Heart left ventricle (tissue), 16 donors: ENCODE data around the gene MAFG. TPM values are rescaled to one million over a fixed set of nuclear protein-coding genes. Genes with fewer than 3 reads are reported as not detected.

ENCODE experiments used
- ATAC-seq, 4 donors: fragments of 200-7000 bp; cut with Tn5 transposase; one replicate each; pipeline ENCODE4 v1.9.1; 2020 to 2022; ENCODE audit warnings: moderate library complexity in 4 of 4, mild to moderate bottlenecking in 3 of 4, moderate number of reproducible peaks in 1 of 4
- DNase-seq, 5 donors: peaks; one replicate each; pipeline ENCODE4 v3.0.0-alpha.2; 2020
- H3K27ac ChIP-seq, 12 donors: fragments of 200-600 bp; sonication (generic) in 4 of 12; one replicate each; pipeline versions ENCODE4 v1.5.0 to v1.8.0; 2016 to 2022; ENCODE audit warnings: mild to moderate bottlenecking in 2 of 12
- H3K27me3 ChIP-seq, 9 donors: fragments of 200-600 bp; sonication (generic) in 2 of 9; one replicate each; pipeline versions ENCODE4 v1.5.1 to v1.8.0; 2016 to 2022; ENCODE audit warnings: mild to moderate bottlenecking in 3 of 9
- H3K36me3 ChIP-seq, 9 donors: fragments of 200-600 bp; sonication (generic) in 2 of 9; one replicate each; pipeline versions ENCODE4 v1.5.0 to v1.8.0; 2018 to 2022; ENCODE audit warnings: mild to moderate bottlenecking in 2 of 9
- H3K4me1 ChIP-seq, 12 donors: fragments of 200-600 bp; sonication (generic) in 4 of 12; one replicate each; pipeline versions ENCODE4 v1.5.0 to v1.8.0; 2016 to 2022; ENCODE audit warnings: mild to moderate bottlenecking in 3 of 12
- H3K4me3 ChIP-seq, 12 donors: fragments of 200-600 bp; sonication (generic) in 4 of 12; one replicate each; pipeline versions ENCODE4 v1.5.0 to v1.8.0; 2017 to 2022; ENCODE audit warnings: mild to moderate bottlenecking in 9 of 12, moderate library complexity in 4 of 12
- H3K9me3 ChIP-seq, 12 donors: fragments of 200-600 bp; sonication (generic) in 4 of 12; one replicate each; pipeline versions ENCODE4 v1.5.0 to v1.8.0; 2016 to 2022; ENCODE audit warnings: mild to moderate bottlenecking in 1 of 12
- POLR2A ChIP-seq, 2 donors: fragments of 450-650 bp; IDR thresholded peaks; one replicate each; pipeline ENCODE4 v1.6.1; 2017; ENCODE audit warnings: antibody characterized with exemption in 2 of 2, mild to moderate bottlenecking in 2 of 2, moderate library complexity in 2 of 2
- WGBS, 4 donors: extraction: QIAGEN DNeasy Blood & Tissue Kit in 2 of 4; methylation state at CpG; one replicate each; pipeline versions ENCODE4 v1.1.5 to v1.1.7; 2013 to 2018; 5-methylcytosine and 5-hydroxymethylcytosine counted together
- intact Hi-C, 10 donors: fragments of 100-400 bp; cut with DNase I; formaldehyde crosslinking; loops; one replicate each; pipeline versions ENCODE4 v1.11.1 to v1.14.2; 2022
- polyA plus RNA-seq, 2 donors: library from polyadenylated mRNA; stranded (reverse); fragments of 200-250 nt; gene quantifications; one replicate each; pipeline ENCODE4 v1.2.3, GENCODE V29; 2013
- total RNA-seq, 9 donors: library from RNA; depleted of rRNA in 2 of 9; stranded (reverse); fragments of >200 nt in 2 of 9; fragmentation: NEBNext Ultra II Directional in 3 of 9; extraction: Animal tissue kit (Norgen Biotek cat#: 25700) in 3 of 9; gene quantifications; one replicate each; pipeline versions ENCODE4 v1.1.0 to v1.2.4, GENCODE V29; 2016 to 2023
- TF ChIP-seq, protein P1 (sequence below), 12 donors: fragments of 200-600 bp; sonication (generic) in 4 of 12; IDR thresholded peaks; one replicate each; pipeline versions ENCODE4 v1.5.0 to v1.8.0; 2018 to 2022; ENCODE audit warnings: antibody characterized with exemption in 12 of 12, mild to moderate bottlenecking in 5 of 12
- donor health status: ischemic (EF 13 %, LVEDD 7.1; RV severe dilation, severe dysfunction).
- donor health status: healthy with polysubstance abuse.
- donor health status: DM: no; HTN: yes; CAD: no.
- donor health status: DM: no; HTN: no; CAD: no.
- donor health status: ischemic (EF 25% LVEDD 6.9; RV normal size, moderate dysfunction).
- donor health status: ischemic (EF 25% LVEDD 5.7; RV mildly dilated, moderate dysfunction).
- donor health status: healthy.
- donor health status: DM: yes; HTN: yes; CAD: no.
- donor health status: ischemic (EF 35%, LVEDD 5.7; RV mildly dilated, moderate dysfunction).
- donor health status: nonischemic (EF 11% LVEDD 7.7; RV severe dilation, severe dysfunction).
- donor health status: DM: yes; HTN: yes; CAD: no.
- donor health status: PGD.
- donor health status: ischemic (EF 29% LVEDD 5.4; RV normal size, mild dysfunction).
- donor health status: nonischemic (EF 23%, LVEDD 6.1; RV moderate dilation, normal function).

The MAFG gene
- total and polyA plus RNA-seq, 11 donors = 10.2 to 30.5 (median 18.0) TPM

DNA sequence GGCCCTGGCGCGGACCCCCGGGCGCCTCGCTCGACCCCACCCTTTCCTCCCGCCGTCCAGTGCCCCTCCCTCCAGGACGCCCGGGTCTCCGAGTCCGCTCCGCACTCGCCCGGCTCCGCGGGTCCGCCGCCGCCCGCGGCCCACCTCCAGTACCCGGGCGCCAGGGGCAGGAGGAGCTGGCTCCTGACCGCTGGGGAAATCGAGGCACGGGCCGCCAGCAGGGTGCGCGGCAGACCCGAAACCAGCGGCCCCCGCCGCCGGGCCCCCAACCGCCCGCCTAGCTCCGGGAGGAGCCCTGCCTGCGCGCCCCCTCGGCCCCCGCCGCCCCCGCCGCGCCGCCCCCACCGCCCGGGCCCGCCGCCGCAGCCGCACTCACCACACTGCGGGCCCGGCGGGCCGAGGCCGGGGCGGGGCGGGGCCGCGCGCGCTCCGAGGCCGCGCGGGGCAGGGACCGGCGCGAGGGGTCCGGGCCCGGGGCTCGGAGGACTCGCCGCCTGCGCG is 333 bp downstream of the MAFG start:
- Histone ChIP-seq H3K27me3 (peaks cover 0 to 14% (median 0%) of the 10 kb centered on the region in 9 donors), H3K9me3 (no peaks in the 10 kb centered on the region), H3K27ac (peak overlapping the region; percentile 86 to 99 (median 95)), H3K36me3 (peaks cover 0 to 7% (median 6%) of the 10 kb centered on the region in 9 donors), H3K4me1 (peaks cover 21 to 58% (median 45%) of the 10 kb centered on the region in 12 donors), H3K4me3 (peak overlapping the region; percentile 84 to 98 (median 94))
- no peak for DNase-seq
- TF ChIP-seq, protein P1, sequence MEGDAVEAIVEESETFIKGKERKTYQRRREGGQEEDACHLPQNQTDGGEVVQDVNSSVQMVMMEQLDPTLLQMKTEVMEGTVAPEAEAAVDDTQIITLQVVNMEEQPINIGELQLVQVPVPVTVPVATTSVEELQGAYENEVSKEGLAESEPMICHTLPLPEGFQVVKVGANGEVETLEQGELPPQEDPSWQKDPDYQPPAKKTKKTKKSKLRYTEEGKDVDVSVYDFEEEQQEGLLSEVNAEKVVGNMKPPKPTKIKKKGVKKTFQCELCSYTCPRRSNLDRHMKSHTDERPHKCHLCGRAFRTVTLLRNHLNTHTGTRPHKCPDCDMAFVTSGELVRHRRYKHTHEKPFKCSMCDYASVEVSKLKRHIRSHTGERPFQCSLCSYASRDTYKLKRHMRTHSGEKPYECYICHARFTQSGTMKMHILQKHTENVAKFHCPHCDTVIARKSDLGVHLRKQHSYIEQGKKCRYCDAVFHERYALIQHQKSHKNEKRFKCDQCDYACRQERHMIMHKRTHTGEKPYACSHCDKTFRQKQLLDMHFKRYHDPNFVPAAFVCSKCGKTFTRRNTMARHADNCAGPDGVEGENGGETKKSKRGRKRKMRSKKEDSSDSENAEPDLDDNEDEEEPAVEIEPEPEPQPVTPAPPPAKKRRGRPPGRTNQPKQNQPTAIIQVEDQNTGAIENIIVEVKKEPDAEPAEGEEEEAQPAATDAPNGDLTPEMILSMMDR (IDR thresholded peaks at IDR 0.05) = peak in 2 of 12 donors; percentile 6 to 9
- TF ChIP-seq POLR2A (IDR thresholded peaks at IDR 0.05) = no peak
- ATAC-seq = peak in 1 of 4 donors; percentile 1
- WGBS, 4 donors = 0 to 1% (median 1%) methylated on average over 7 to 78 of the region's 78 CpGs
- intact Hi-C loops = loop anchor here in 1 of 10 donors (5.0 kb wide), 1 partner anchor 55 kb away; the partner anchor contains the start of gene ARHGDIA

DNA sequence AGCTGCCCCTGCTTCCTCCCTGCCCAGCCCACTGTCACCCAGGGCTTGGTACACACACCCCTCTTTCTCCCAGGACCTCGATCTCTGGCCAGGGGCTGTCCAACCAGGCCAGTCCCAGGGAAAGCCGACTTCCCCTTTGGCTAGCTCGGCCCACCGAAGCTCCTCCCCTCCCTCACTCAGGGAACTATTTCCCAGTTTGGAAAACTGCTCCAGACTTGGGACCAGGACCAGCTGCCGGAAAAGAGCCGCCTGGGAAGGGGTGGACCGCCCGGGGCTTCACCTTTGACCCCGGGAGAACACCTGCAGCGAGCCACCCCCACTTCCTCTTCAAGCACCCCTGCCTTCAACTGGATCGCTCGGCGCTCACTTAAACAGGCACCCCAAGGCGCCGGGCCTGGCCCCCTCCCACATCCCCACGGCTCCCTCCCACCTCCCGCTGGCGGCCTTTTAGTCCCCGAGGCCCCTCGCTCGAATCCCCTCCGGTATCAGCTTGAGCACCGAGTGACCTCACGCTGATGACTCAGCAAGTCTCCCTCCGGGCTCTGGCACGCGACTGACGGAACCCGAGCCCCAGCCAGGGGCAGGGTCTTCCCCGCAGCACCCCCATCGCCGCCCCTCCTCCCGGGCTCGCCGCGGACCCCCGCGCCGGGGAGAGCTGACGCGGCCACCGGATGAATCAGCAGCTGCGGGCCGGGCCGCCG is 934 bp downstream of the MAFG start:
- ATAC-seq (peak; percentile 56 to 74 (median 58)), DNase-seq (peak; percentile 84 to 89 (median 87))
- intact Hi-C loops = loop anchor here in 1 of 10 donors (5.0 kb wide), 1 partner anchor 54 kb away; the partner anchor contains the start of gene ARHGDIA
- TF ChIP-seq, protein P1 (IDR thresholded peaks at IDR 0.05) = no peak
- no peak for TF ChIP-seq POLR2A (IDR thresholded peaks at IDR 0.05)
- Histone ChIP-seq H3K4me3 (peak overlapping the region; percentile 84 to 98 (median 94)), H3K4me1 (peaks cover 21 to 64% (median 45%) of the 10 kb centered on the region in 12 donors), H3K36me3 (peaks cover 0 to 13% (median 11%) of the 10 kb centered on the region in 9 donors), H3K27ac (peak overlapping the region; percentile 86 to 99 (median 95)), H3K9me3 (no peaks in the 10 kb centered on the region), H3K27me3 (peaks cover 0 to 14% (median 0%) of the 10 kb centered on the region in 9 donors)
- 0 to 1% (median 0%) methylated on average over 20 to 46 of the region's 46 CpGs for WGBS, 4 donors

DNA sequence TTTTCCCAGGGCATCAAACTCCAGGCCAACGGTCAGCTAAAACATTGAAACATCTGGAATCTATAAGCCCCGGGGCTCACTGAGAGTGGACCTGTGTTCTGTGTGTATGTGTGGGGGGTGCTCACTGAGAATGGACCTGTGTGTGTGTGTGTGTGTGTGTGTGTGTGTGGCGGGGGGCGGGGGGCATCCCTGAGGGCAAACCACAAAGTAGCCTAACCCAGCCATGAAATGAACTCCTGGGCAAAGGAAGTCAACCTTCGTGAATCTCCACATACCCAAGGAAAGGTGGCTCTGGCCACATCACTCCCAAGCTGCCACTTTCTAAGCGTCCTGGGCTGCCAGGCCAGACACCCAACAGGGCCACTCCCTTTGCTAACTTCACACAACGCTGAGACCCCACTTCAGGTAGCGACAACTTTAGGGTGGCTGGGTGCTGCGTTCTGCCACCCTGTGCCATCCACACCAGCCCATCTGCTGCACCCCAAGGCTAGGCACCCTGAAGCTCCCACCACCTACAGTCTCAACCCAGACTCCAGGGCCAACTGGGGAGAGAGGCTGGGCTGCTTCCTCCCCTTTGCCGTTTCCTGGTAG is 1.6 kb downstream of the MAFG start:
- intact Hi-C loops = loop anchor here in 1 of 10 donors (5.0 kb wide), 1 partner anchor 54 kb away; the partner anchor contains the start of gene ARHGDIA
- H3K36me3 ChIP-seq = peaks cover 0 to 18% (median 13%) of the 10 kb centered on the region in 9 donors

More for the DNA sequence above, 1.6 kb downstream of the MAFG start:
- Histone ChIP-seq H3K4me3 (peak overlapping the region; percentile 84 to 98 (median 94)), H3K27ac (peak overlapping the region in 11 of 12 donors; percentile 86 to 99 (median 95)), H3K27me3 (peaks cover 0 to 11% (median 0%) of the 10 kb centered on the region in 9 donors), H3K4me1 (peaks cover 21 to 69% (median 46%) of the 10 kb centered on the region in 12 donors), H3K9me3 (no peaks in the 10 kb centered on the region)
- 46 to 69% (median 57%) methylated on average over 9 to 10 of the region's 10 CpGs for WGBS, 4 donors
- ATAC-seq (no peak), DNase-seq (no peak)
- TF ChIP-seq, protein P1 (IDR thresholded peaks at IDR 0.05) = no peak
- no peak for TF ChIP-seq POLR2A (IDR thresholded peaks at IDR 0.05)
